HL-60 (cell line): ENCODE results near the gene NAALADL2.

ENCODE experiments used
- DNase-seq, 2 experiments: peaks; one replicate each; pipeline ENCODE4 v3.0.0-alpha.2; 2010 to 2020; ENCODE audit warnings: low read depth in 1 of 2, low spot score in 1 of 2
- H3K27ac ChIP-seq: fragments of 250-450 bp; sonication (Bioruptor Pico); replicated peaks from 2 replicates; pipeline ENCODE4 v1.5.1; 2020; ENCODE audit warnings: mild to moderate bottlenecking, moderate library complexity
- H3K27me3 ChIP-seq: fragments of 250-450 bp; sonication (Bioruptor Pico); 2 replicates; pipeline ENCODE4 v1.5.1; 2021; ENCODE audit warnings: mild to moderate bottlenecking, moderate library complexity; ENCODE audit not compliant: insufficient read depth, poor library complexity, severe bottlenecking
- H3K4me3 ChIP-seq: replicated peaks from 2 replicates; pipeline ENCODE4 v1.5.1; 2011; ENCODE audit warnings: mild to moderate bottlenecking, control low read depth, low read length; ENCODE audit not compliant: insufficient read depth
- CTCF ChIP-seq: IDR thresholded peaks from one replicate; pipeline ENCODE4 v1.5.1; 2011; ENCODE audit warnings: low read length, control low read depth, inconsistent platforms; ENCODE audit not compliant: insufficient read depth
- GABPA ChIP-seq: IDR thresholded peaks from 2 replicates; pipeline ENCODE4 v1.6.1; 2012; ENCODE audit warnings: low read depth
- POLR2AphosphoS5 ChIP-seq: IDR thresholded peaks from 2 replicates; pipeline ENCODE4 v1.6.1; 2012; ENCODE audit warnings: low read depth
- SPI1 ChIP-seq: IDR thresholded peaks from 2 replicates; pipeline ENCODE4 v1.6.1; 2012; ENCODE audit warnings: low read depth, mild to moderate bottlenecking, borderline replicate concordance
- TF ChIP-seq, protein P1 (sequence below): IDR thresholded peaks from 2 replicates; pipeline ENCODE4 v1.6.1; 2012; ENCODE audit warnings: low read depth; ENCODE audit not compliant: insufficient replicate concordance

The NAALADL2 gene

DNA sequence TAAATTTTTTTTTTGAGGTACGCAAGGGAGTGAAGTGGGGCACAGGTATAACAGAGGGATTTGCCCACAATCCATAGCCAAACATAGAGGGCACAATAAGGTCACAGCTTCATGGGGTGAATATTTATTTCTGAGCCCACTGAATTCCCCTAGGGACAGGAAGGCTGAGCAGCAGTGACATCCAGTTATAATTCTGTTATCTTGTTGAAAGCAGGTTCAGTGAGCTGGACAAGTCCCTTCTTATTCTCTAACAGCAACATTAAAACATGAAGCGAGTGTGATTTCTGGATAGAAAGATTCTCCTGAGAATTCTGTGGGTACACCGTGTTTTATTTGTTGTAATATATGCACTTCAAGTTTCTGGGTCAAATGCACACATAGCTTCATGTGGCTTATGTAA lies 538.2 kb downstream of the NAALADL2 start:
- TF ChIP-seq SPI1, result no peak
- no peak for TF ChIP-seq POLR2AphosphoS5
- no peak for TF ChIP-seq CTCF
- no peak overlapping the region for H3K27ac ChIP-seq
- no peaks in the 10 kb centered on the region for H3K27me3 ChIP-seq
- no peak for DNase-seq
- no peak overlapping the region for H3K4me3 ChIP-seq

DNA sequence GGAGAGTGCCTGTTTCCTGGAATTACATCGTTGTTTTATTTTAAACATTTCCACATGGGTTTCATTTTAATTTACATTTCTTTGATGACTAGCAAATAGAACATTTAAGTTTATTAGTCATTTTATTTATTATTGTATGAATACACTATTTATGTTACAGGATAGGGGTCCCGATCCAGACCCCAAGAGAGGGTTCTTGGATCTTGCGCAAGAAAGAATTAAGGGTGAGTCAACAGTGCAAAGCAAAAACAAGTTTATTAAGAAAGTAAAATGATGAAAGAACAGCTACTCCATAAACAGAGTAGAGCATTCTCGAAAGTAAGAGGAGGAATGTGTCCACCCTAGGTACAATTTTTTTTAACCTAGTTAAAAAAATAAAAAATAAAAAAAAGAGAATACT lies 539.5 kb downstream of the NAALADL2 start:
- Histone ChIP-seq H3K27me3 (no peaks in the 10 kb centered on the region), H3K27ac (no peak overlapping the region), H3K4me3 (no peak overlapping the region)
- DNase-seq, result no peak
- TF ChIP-seq SPI1 (no peak), CTCF (no peak), POLR2AphosphoS5 (no peak)

- no peaks in the 10 kb centered on the region for H3K27me3 ChIP-seq
- no peak for DNase-seq
- no peak overlapping the region for H3K27ac ChIP-seq
- TF ChIP-seq POLR2AphosphoS5, result no peak
- no peak for TF ChIP-seq SPI1
- TF ChIP-seq GABPA, result no peak
- TF ChIP-seq CTCF, result no peak
- TF ChIP-seq, protein P1, sequence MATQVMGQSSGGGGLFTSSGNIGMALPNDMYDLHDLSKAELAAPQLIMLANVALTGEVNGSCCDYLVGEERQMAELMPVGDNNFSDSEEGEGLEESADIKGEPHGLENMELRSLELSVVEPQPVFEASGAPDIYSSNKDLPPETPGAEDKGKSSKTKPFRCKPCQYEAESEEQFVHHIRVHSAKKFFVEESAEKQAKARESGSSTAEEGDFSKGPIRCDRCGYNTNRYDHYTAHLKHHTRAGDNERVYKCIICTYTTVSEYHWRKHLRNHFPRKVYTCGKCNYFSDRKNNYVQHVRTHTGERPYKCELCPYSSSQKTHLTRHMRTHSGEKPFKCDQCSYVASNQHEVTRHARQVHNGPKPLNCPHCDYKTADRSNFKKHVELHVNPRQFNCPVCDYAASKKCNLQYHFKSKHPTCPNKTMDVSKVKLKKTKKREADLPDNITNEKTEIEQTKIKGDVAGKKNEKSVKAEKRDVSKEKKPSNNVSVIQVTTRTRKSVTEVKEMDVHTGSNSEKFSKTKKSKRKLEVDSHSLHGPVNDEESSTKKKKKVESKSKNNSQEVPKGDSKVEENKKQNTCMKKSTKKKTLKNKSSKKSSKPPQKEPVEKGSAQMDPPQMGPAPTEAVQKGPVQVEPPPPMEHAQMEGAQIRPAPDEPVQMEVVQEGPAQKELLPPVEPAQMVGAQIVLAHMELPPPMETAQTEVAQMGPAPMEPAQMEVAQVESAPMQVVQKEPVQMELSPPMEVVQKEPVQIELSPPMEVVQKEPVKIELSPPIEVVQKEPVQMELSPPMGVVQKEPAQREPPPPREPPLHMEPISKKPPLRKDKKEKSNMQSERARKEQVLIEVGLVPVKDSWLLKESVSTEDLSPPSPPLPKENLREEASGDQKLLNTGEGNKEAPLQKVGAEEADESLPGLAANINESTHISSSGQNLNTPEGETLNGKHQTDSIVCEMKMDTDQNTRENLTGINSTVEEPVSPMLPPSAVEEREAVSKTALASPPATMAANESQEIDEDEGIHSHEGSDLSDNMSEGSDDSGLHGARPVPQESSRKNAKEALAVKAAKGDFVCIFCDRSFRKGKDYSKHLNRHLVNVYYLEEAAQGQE, result no peak
- no peak overlapping the region for H3K4me3 ChIP-seq
Measured at GRCh38 chr3:175399156-175399840, 540.2 kb downstream of the NAALADL2 start.

DNA sequence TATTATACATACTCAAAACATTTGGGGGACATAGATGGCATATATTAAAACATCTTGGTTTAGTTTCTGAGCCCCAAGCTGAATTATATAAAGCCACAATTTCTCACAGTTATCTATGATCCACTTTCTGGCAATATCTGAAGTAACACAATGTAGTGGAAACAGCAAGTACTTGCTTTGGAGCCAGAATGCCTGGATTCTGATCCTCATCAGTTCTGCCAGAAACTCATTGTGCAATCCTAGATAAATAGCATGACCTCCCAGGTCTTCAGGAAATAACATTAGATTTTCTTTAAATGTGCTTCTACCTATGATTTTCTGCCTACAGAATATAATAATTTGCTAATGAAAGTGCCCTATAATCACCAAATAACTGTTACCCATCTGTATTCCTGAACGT lies 544.9 kb downstream of the NAALADL2 start:
- TF ChIP-seq CTCF (no peak), POLR2AphosphoS5 (no peak), SPI1 (no peak), GABPA (no peak)
- Histone ChIP-seq H3K27ac (no peak overlapping the region), H3K27me3 (no peaks in the 10 kb centered on the region), H3K4me3 (no peak overlapping the region)
- no peak for DNase-seq
